HG03103 (cell line): ENCODE results near the gene TCFL5.

ENCODE experiments used
- ATAC-seq: cut with Tn5 transposase; IDR thresholded peaks from one replicate; pipeline ENCODE4 v1.9.1; 2021; ENCODE audit warnings: low read depth; ENCODE audit not compliant: unreplicated experiment

TCFL5 gene

DNA sequence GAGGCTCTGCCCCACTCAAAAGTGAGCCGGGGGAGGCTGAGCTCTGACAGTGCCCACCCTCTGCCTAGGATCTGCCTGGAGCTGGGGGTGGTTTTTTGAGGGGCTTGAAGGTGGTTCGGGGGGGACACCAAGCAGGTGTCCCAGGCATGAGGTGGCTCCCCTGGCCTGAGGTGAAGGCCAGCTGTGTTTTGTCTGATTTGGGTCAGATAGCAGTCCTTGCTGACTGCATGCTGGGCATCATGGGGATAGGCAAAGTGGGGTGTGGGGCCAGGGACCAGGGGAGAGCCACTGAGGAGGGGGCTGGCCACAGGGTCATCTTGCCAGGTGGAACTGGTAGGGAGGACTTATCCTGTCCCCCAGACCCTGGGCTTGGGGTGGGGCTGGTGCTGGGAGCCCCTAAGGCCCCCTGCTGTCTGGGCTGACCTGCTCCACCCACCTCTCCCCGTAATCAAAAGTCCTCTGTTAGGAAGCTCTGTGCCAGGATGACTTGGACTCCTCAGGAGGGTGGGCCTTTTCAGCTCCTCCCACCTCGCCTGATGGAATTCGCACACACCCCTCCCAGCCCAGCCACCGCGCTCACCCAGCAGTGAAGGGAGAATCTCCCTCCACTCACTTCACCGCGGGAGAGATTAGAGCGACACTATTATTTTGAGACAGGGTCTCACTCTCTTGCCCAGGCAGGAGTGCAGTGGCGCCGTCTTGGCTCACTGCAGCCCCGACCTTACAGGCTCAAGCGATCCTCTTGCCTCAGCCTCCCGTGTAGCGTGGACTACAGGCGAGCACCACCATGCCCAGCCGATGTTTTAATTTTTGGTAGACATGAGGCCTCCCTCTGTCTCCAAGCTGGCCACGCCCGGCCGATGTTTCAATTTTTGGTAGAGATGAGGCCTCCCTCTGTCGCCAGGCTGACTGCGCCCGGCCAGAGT lies 46.3 kb downstream of the TCFL5 start:
- ATAC-seq = no peak

DNA sequence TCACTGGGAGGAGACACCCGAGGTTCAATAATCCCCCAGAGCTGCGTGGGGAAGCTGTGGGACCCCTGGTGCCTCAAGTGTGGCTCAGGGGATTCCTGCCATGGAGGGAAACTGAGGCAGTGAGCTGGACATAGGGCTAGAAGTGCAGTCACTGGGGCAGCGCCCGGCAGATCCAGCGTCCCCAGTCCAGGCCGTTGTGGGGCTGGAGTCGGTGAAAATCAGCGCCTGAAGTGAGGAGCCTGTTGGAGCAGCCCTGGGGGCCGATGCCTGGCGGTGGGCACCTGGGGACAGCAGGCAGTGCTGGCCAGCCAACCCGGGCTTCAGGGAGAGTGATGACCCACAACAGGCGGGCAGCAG lies 46.9 kb downstream of the TCFL5 start:
- no peak for ATAC-seq

DNA sequence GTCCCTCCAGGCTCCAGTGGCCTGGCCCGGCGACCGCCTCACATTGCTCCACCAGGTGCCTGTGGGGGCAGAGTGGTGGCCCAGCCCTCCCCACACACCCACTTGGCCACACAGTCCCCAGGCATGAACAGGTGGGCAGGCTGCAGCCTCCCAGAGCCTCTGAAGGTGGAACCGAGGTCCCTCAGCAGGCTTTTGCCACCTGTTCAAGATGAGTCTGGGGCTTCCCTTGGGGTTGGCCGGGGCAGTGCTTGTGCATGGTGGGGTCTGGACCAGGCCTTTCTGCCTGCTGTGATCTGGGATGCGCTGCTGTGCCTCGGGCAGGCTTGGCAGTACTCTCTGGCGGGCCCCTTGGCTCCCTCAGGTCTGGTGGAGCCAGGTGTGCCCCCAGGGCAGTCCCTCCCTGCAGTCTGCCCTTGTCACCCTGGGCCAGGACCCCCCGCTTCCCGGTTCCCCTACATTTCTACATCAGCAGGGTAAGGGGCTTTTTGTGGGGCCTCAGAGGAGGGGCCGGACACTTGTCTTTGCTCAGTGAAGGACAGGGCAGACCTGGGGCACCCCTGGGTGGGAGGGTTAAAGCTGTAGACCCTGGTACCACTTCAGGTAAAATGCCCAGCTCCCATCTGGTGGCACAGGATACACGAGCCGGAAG lies 47.4 kb downstream of the TCFL5 start:
- ATAC-seq = no peak

- ATAC-seq = no peak
Measured at GRCh38 chr20:62813588-62813987, 48.0 kb downstream of the TCFL5 start.

- ATAC-seq = no peak
Measured at GRCh38 chr20:62812907-62813200, 48.8 kb downstream of the TCFL5 start.

DNA sequence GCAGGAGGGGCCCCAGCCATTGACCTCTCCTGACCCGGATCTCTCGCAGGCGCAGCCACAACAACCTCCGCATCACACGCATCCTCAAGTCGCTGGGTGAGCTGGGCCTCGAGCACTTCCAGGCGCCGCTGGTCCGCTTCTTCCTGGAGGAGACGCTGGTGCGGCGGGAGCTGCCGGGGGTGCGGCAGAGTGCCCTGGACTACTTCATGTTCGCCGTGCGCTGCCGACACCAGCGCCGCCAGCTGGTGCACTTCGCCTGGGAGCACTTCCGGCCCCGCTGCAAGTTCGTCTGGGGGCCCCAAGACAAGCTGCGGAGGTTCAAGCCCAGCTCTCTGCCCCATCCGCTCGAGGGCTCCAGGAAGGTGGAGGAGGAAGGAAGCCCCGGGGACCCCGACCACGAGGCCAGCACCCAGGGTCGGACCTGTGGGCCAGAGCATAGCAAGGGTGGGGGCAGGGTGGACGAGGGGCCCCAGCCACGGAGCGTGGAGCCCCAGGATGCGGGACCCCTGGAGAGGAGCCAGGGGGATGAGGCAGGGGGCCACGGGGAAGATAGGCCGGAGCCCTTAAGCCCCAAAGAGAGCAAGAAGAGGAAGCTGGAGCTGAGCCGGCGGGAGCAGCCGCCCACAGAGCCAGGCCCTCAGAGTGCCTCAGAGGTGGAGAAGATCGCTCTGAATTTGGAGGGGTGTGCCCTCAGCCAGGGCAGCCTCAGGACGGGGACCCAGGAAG lies 49.3 kb downstream of the TCFL5 start:
- ATAC-seq = no peak

GRCh38 chr20:62811720-62812119 lies 49.9 kb downstream of the TCFL5 start:
- ATAC-seq = no peak

DNA sequence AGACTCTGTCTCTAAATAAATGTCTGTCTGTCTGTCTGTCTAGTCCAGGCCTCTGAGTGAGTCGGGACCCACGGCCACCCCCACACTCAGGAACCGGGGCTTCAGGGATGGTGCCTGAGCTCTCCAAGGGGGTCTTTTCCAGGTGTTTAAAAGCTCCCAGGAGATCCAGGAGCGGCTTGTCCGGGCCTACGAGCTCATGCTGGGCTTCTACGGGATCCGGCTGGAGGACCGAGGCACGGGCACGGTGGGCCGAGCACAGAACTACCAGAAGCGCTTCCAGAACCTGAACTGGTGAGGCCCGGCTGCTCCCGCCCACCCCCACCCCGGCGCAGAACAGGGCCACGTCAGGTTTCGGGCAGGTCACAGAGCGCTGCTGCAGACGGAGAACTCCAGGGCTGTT lies 50.3 kb downstream of the TCFL5 start:
- no peak for ATAC-seq

GRCh38 chr20:62809530-62810428 lies 51.8 kb downstream of the TCFL5 start:
- ATAC-seq = no peak

GRCh38 chr20:62808211-62808865 lies 53.3 kb downstream of the TCFL5 start:
- no peak for ATAC-seq

GRCh38 chr20:62807444-62808210 lies 54.0 kb downstream of the TCFL5 start:
- no peak for ATAC-seq

DNA sequence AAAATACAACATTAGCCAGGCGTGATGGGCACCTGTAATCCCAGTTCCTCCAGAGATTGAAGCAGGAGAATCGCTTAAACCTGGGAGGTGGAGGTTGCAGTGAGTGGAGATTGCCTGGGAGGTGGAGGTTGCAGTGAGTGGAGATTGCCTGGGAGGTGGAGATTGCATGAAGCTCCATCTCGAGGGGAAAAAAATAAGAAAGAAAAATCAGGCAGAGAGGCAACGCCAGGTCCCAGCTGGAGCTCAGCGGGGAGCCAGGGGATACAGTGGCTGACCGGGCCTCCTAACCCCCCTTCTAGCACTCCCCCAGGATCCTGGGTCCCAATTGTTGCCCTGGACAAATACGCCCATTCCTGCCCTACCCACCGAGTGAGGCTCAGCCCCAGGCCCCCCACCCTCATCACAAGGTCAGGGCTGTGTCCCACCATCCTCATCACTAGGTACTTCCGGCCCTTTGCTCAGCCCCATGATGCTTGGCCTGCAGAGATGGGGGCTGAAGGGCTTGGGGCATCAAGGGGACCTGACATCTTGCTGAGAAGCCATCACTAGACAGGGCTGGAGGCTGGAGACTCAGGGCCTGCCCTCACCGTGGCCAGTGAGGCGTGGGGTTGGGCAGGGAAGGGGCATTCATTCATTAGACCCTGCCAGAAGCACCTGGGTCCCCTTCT lies 55.1 kb downstream of the TCFL5 start:
- no peak for ATAC-seq

GRCh38 chr20:62805711-62806382 lies 55.8 kb downstream of the TCFL5 start:
- no peak for ATAC-seq

DNA sequence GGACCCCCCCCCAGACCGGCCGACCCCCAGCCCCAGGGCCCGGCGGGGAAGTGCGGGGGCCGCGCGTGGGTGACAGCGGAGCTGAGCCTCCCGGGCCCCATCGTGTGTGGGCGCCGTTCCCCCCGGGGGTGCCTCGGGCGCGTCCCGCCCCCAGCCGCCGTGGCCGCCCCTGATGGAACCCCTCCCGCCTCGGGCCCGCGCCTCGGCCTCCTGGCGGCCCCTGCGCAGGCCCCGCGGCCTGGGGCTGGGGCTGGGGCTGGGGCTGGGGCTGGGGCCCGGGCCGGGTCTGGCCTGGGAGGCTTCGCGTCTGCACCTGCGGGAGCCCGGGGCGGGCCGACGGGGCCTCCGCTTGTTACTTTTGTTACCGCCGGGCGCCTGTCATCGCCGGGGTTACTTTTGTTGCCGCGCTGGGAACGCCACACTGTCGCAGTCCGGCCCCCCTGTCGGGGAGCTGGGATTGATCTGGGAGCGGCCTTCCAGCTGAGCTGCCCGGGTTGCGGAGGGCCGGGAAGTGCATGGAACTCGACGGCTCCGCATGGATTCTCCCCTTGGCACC lies 56.4 kb downstream of the TCFL5 start:
- ATAC-seq = no peak

DNA sequence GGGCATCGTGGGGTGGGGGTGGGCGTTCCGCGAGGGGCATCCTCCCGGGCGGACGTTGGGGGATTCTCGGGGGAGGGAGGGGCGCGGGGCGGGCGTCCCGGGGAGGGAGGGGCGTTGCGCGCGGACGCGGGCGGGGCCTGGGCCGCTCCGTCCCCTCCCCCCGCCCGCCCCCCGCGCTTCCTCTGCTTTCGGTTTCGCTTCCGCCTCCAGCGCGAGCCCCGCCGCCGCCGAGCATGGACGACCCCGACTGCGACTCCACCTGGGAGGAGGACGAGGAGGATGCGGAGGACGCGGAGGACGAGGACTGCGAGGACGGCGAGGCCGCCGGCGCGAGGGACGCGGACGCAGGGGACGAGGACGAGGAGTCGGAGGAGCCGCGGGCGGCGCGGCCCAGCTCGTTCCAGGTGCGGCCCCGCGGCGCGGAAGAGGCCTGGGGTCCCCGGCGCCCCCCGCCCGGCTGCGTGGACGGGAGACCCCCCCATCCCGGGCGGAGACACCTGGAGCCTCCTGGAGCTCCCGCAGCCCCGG lies 56.9 kb downstream of the TCFL5 start, which contains the start of gene OGFR:
OGFR (plus strand) TSS at position 209 of the 528 bp plus-strand sequence; CDS start at position 234, 25 bp downstream.
- peak; percentile 45 for ATAC-seq

DNA sequence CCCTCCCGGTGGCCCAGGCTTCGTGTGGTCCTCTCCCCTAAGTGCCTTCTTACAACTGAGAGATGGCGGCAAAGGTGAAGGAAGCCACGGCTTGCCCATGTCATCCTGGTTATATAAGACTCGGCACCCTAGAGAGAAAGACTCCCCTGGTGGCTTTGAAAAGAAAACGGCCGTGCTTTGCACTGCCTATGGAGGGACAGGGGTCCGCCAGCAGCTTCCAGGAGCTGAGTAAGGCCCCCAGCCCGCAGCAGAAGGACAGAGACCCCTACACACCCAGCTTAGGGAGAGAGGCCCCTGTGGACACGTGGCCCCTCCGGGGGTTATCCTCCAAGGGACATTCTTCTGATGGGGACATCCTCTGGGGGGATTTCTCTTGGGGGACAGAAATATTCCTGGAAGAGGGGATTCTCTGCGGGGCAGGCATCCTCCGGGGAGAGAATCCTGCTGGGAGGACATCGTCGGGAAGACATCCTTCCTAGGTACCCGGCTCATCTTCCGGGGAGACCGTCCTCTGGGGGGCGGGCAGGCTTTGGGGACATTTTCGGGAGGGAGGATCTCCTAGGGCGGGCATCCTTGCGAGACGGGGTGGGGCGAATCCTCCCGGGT lies 57.5 kb downstream of the TCFL5 start:
- no peak for ATAC-seq

- ATAC-seq = no peak
Measured at GRCh38 chr20:62802026-62802712, 59.5 kb downstream of the TCFL5 start.
